WTC11 (cell line): ENCODE results near the gene KCNJ13. TPM values are rescaled to one million over a fixed set of nuclear protein-coding genes. Genes with fewer than 3 reads are reported as not detected.

Experiments used
- ATAC-seq: fragments of 200-7000 bp; cut with Tn5 transposase; 2 replicates; pipeline ENCODE4 v1.10.0; 2021; ENCODE audit warnings: mild to moderate bottlenecking, moderate library complexity
- CTCF ChIA-PET: fragments of 300-600 bp; sonication (Branson Sonifier 250); formaldehyde crosslinking; loops from one replicate; lab custom pipeline; 2021; ENCODE audit warnings: antibody characterized with exemption; lab: Charles Lee
- POLR2A ChIA-PET: fragments of 350-600 bp; sonication (Branson Sonifier 250); formaldehyde crosslinking; loops from one replicate; lab custom pipeline; 2021; ENCODE audit warnings: antibody characterized with exemption; lab: Charles Lee
- DNase-seq: peaks from one replicate; pipeline ENCODE4 v3.0.0; 2021; ENCODE audit warnings: low spot score
- H3K27ac Mint-ChIP-seq: 2 replicates; pipeline ENCODE4 v1.8.0; 2021; ENCODE audit warnings: mixed read lengths
- H3K27me3 Mint-ChIP-seq: 2 replicates; pipeline ENCODE4 v1.8.0; 2021; ENCODE audit warnings: low read depth, mild to moderate bottlenecking, moderate library complexity, mixed read lengths
- H3K36me3 Mint-ChIP-seq: 2 replicates; pipeline ENCODE4 v1.8.0; 2021; ENCODE audit warnings: mixed read lengths
- H3K4me1 Mint-ChIP-seq: 2 replicates; pipeline ENCODE4 v1.8.0; 2022; ENCODE audit warnings: mixed read lengths
- H3K4me3 Mint-ChIP-seq: 2 replicates; pipeline ENCODE4 v1.8.0; 2021; ENCODE audit warnings: mild to moderate bottlenecking, moderate library complexity, mixed read lengths
- H3K9me3 Mint-ChIP-seq: 2 replicates; pipeline ENCODE4 v1.8.0; 2021; ENCODE audit warnings: mixed read lengths
- ARID4B ChIP-seq: sonication (generic); formaldehyde crosslinking; IDR thresholded peaks from 2 replicates; pipeline ENCODE4 v1.8.0; 2023; ENCODE audit warnings: missing genetic modification reagents, mild to moderate bottlenecking, borderline replicate concordance
- ATF2 ChIP-seq: sonication (generic); formaldehyde crosslinking; IDR thresholded peaks from 2 replicates; pipeline ENCODE4 v1.8.1; 2022; ENCODE audit warnings: low read depth, missing genetic modification reagents, borderline replicate concordance
- ATF6 ChIP-seq: sonication (generic); formaldehyde crosslinking; IDR thresholded peaks from 2 replicates; pipeline ENCODE4 v1.8.1; 2023; ENCODE audit warnings: mild to moderate bottlenecking, missing genetic modification reagents
- CREB1 ChIP-seq: sonication (generic); formaldehyde crosslinking; IDR thresholded peaks from 2 replicates; pipeline ENCODE4 v1.8.0; 2023; ENCODE audit warnings: mild to moderate bottlenecking, missing genetic modification reagents
- ELF4 ChIP-seq: sonication (generic); formaldehyde crosslinking; IDR thresholded peaks from 2 replicates; pipeline ENCODE4 v1.8.1; 2022; ENCODE audit warnings: low read depth, mild to moderate bottlenecking, moderate library complexity, missing genetic modification reagents
- ESRRA ChIP-seq: sonication (generic); formaldehyde crosslinking; IDR thresholded peaks from 2 replicates; pipeline ENCODE4 v1.8.1; 2022; ENCODE audit warnings: mild to moderate bottlenecking, missing genetic modification reagents, borderline replicate concordance
- FOXP1 ChIP-seq: sonication (generic); formaldehyde crosslinking; IDR thresholded peaks from 2 replicates; pipeline ENCODE4 v1.8.0; 2022; ENCODE audit warnings: missing genetic modification reagents, mild to moderate bottlenecking, moderate library complexity, borderline replicate concordance
- HMGA2 ChIP-seq: fragments of 250-450 bp; sonication (Bioruptor Pico); IDR thresholded peaks from 2 replicates; pipeline ENCODE4 v1.4.0; 2021; ENCODE audit warnings: mild to moderate bottlenecking, moderate library complexity
- JAZF1 ChIP-seq: fragments of 250-450 bp; sonication (Bioruptor Pico); IDR thresholded peaks from 2 replicates; pipeline ENCODE4 v1.9.0; 2021; ENCODE audit warnings: moderate library complexity, mild to moderate bottlenecking, inconsistent platforms
- JUN ChIP-seq: sonication (generic); formaldehyde crosslinking; IDR thresholded peaks from 2 replicates; pipeline ENCODE4 v1.8.0; 2023; ENCODE audit warnings: mild to moderate bottlenecking, missing genetic modification reagents
- NFE2L1 ChIP-seq: sonication (generic); formaldehyde crosslinking; IDR thresholded peaks from 2 replicates; pipeline ENCODE4 v1.8.1; 2023; ENCODE audit warnings: missing genetic modification reagents
- TP53 ChIP-seq: sonication (generic); formaldehyde crosslinking; IDR thresholded peaks from 2 replicates; pipeline ENCODE4 v1.8.1; 2023; ENCODE audit warnings: mild to moderate bottlenecking, missing genetic modification reagents
- ZNF317 ChIP-seq: sonication (generic); formaldehyde crosslinking; IDR thresholded peaks from 2 replicates; pipeline ENCODE4 v1.8.1; 2023; ENCODE audit warnings: low read depth, mild to moderate bottlenecking, moderate library complexity, missing genetic modification reagents, borderline replicate concordance
- total RNA-seq: library from RNA; stranded (reverse); gene quantifications from 3 replicates; pipeline ENCODE4 v1.2.3, GENCODE V29; 2021
- TF ChIP-seq, protein P1 (sequence below): fragments of 250-450 bp; sonication (Bioruptor Pico); IDR thresholded peaks from 2 replicates; pipeline ENCODE4 v1.9.0; 2021; ENCODE audit warnings: moderate library complexity, mild to moderate bottlenecking, inconsistent platforms, borderline replicate concordance
- TF ChIP-seq, protein P2 (sequence below): sonication (generic); formaldehyde crosslinking; IDR thresholded peaks from 2 replicates; pipeline ENCODE4 v1.8.1; 2022; ENCODE audit warnings: mild to moderate bottlenecking, missing genetic modification reagents, moderate library complexity, borderline replicate concordance
- TF ChIP-seq, protein P3 (sequence below): fragments of 250-450 bp; sonication (Bioruptor Pico); IDR thresholded peaks from 2 replicates; pipeline ENCODE4 v2.1.2; 2022; ENCODE audit warnings: mild to moderate bottlenecking, moderate library complexity

KCNJ13 gene
- total RNA-seq, 1 experiment from 2014 or later: not detected

GRCh38 chr2:232773815-232774214 is 2.5 kb downstream of the KCNJ13 start:
- Mint-ChIP-seq H3K9me3 (no peaks in the 10 kb centered on the region), H3K27ac (no peak overlapping the region), H3K4me1 (peaks cover 6% of the 10 kb centered on the region)
- DNase-seq (no peak), ATAC-seq (no peak)
- CTCF ChIA-PET: no interaction called here
- TF ChIP-seq ZNF317 (CRISPR knock-in tag) (no peak), ELF4 (CRISPR knock-in tag) (no peak), ATF6 (no peak), NFE2L1 (no peak), JUN (CRISPR knock-in tag) (no peak), ESRRA (CRISPR knock-in tag) (no peak), CREB1 (CRISPR knock-in tag) (no peak), ARID4B (CRISPR knock-in tag) (no peak), JAZF1 (no peak), TP53 (no peak), FOXP1 (CRISPR knock-in tag) (no peak), ATF2 (CRISPR knock-in tag) (no peak), HMGA2 (CRISPR knock-in tag) (no peak)
- TF ChIP-seq, protein P1, sequence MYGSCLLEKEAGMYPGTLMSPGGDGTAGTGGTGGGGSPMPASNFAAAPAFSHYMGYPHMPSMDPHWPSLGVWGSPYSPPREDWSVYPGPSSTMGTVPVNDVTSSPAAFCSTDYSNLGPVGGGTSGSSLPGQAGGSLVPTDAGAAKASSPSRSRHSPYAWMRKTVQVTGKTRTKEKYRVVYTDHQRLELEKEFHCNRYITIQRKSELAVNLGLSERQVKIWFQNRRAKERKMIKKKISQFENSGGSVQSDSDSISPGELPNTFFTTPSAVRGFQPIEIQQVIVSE (CRISPR knock-in tag): no peak
- TF ChIP-seq, protein P2, sequence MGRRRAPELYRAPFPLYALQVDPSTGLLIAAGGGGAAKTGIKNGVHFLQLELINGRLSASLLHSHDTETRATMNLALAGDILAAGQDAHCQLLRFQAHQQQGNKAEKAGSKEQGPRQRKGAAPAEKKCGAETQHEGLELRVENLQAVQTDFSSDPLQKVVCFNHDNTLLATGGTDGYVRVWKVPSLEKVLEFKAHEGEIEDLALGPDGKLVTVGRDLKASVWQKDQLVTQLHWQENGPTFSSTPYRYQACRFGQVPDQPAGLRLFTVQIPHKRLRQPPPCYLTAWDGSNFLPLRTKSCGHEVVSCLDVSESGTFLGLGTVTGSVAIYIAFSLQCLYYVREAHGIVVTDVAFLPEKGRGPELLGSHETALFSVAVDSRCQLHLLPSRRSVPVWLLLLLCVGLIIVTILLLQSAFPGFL (CRISPR knock-in tag): no peak
- TF ChIP-seq, protein P3, sequence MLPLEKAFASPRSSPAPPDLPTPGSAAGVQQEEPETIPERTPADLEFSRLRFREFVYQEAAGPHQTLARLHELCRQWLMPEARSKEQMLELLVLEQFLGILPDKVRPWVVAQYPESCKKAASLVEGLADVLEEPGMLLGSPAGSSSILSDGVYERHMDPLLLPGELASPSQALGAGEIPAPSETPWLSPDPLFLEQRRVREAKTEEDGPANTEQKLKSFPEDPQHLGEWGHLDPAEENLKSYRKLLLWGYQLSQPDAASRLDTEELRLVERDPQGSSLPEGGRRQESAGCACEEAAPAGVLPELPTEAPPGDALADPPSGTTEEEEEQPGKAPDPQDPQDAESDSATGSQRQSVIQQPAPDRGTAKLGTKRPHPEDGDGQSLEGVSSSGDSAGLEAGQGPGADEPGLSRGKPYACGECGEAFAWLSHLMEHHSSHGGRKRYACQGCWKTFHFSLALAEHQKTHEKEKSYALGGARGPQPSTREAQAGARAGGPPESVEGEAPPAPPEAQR (CRISPR knock-in tag): no peak
- TF ChIP-seq, all 79 proteins: peak for 0
- H3K27me3 Mint-ChIP-seq: no peaks in the 10 kb centered on the region
- H3K4me3 Mint-ChIP-seq: no peak overlapping the region
- peaks cover 7% of the 10 kb centered on the region; the same call in 1 of the 2 replicates for H3K36me3 Mint-ChIP-seq
- POLR2A ChIA-PET: no interaction called here
